Fibroblast of lung (primary cell): ENCODE data around the gene BRAF. TPM values are rescaled to one million over a fixed set of nuclear protein-coding genes. Genes with fewer than 3 reads are reported as not detected.
"Not testable (repeated sequence)": the region's sequence is repeated elsewhere in the genome, so short reads cannot be mapped to it uniquely, and the experiment has no call there.

Experiments used
- DNase-seq, 2 donors: peaks; one replicate each; pipeline versions ENCODE4 v3.0.0 to v3.0.0-alpha.2; 2010; ENCODE audit warnings: low read depth in 2 of 2
- H2AFZ ChIP-seq: 2 replicates; pipeline ENCODE4 v1.5.1; 2012; ENCODE audit warnings: low read length, control low read depth, inconsistent platforms
- H3K27ac ChIP-seq: 2 replicates; pipeline ENCODE4 v1.5.1; 2011; ENCODE audit warnings: low read length, control low read depth; ENCODE audit not compliant: insufficient read depth
- H3K27me3 ChIP-seq: 2 replicates; pipeline ENCODE4 v1.5.1; 2011; ENCODE audit warnings: mild to moderate bottlenecking, low read length; ENCODE audit not compliant: control insufficient read depth, insufficient read depth
- H3K36me3 ChIP-seq: 2 replicates; pipeline ENCODE4 v1.5.1; 2011; ENCODE audit warnings: low read length; ENCODE audit not compliant: control insufficient read depth, insufficient read depth
- H3K4me1 ChIP-seq: 2 replicates; pipeline ENCODE4 v1.5.1; 2011; ENCODE audit warnings: low read length; ENCODE audit not compliant: control insufficient read depth, insufficient read depth; ENCODE audit errors: extremely low read depth
- H3K4me2 ChIP-seq: 2 replicates; pipeline ENCODE4 v1.5.1; 2011; ENCODE audit warnings: low read length, control low read depth; ENCODE audit not compliant: insufficient read depth; ENCODE audit errors: extremely low read depth
- H3K4me3 ChIP-seq, 4 experiments: fragments of 200-600 bp in 1 of 4; sonication (generic) in 1 of 4; replicated peaks in 1 of 4; 2 replicates each; pipeline ENCODE4 v1.5.1; 2011 to 2016; ENCODE audit warnings: low read length in 4 of 4, low read depth in 3 of 4, mild to moderate bottlenecking in 3 of 4, control low read depth in 2 of 4, inconsistent platforms in 1 of 4, mixed read lengths in 1 of 4; ENCODE audit not compliant: insufficient read depth in 1 of 4; ENCODE audit errors: control extremely low read depth in 1 of 4
- H3K79me2 ChIP-seq: 2 replicates; pipeline ENCODE4 v1.5.1; 2012; ENCODE audit warnings: mild to moderate bottlenecking, low read length, inconsistent platforms; ENCODE audit not compliant: control insufficient read depth, insufficient read depth
- H3K9ac ChIP-seq: 2 replicates; pipeline ENCODE4 v1.5.1; 2011; ENCODE audit warnings: mild to moderate bottlenecking, low read length, control low read depth; ENCODE audit not compliant: insufficient read depth
- H3K9me3 ChIP-seq: 2 replicates; pipeline ENCODE4 v1.5.1; 2012; ENCODE audit warnings: low read depth, low read length; ENCODE audit not compliant: control insufficient read depth, insufficient read depth
- H4K20me1 ChIP-seq: 2 replicates; pipeline ENCODE4 v1.5.1; 2011; ENCODE audit warnings: low read length; ENCODE audit not compliant: control insufficient read depth, insufficient read depth; ENCODE audit errors: extremely low read depth
- EZH2 ChIP-seq: IDR thresholded peaks from 2 replicates; pipeline ENCODE4 v1.5.1; 2012; ENCODE audit warnings: low read length, control low read depth, mild to moderate bottlenecking; ENCODE audit errors: missing control alignments
- polyA plus RNA-seq, 2 donors: library from polyadenylated mRNA; depleted of rRNA in 1 of 2; stranded (reverse) in 1 of 2; unstranded in 1 of 2; fragments of >200 nt; gene quantifications; 2 replicates each; pipeline ENCODE4 v1.2.1, GENCODE V29; 2011 to 2012; ENCODE audit warnings: missing spikeins in 1 of 2
- total RNA-seq: library from RNA; depleted of rRNA; stranded (reverse); fragments of >200 nt; gene quantifications from 2 replicates; pipeline ENCODE4 v1.2.1, GENCODE V29; 2014
- TF ChIP-seq, protein P1 (sequence below), 2 donors: IDR thresholded peaks in 1 of 2; conservative IDR thresholded peaks in 1 of 2; 1 replicate in 1 of 2; 2 replicates in 1 of 2; pipeline ENCODE4 v1.5.1; 2011 to 2012; ENCODE audit warnings: low read length in 2 of 2, control low read depth in 1 of 2, inconsistent platforms in 1 of 2, low read depth in 1 of 2, mild to moderate bottlenecking in 1 of 2

The BRAF gene
- total and polyA plus RNA-seq, 2 donors (not counting 1 experiment from before 2014, with no cell fraction given), result 21.1 to 23.1 TPM

GRCh38 chr7:140746751-140747150, 178.0 kb downstream of the BRAF start:
- no peaks in the 10 kb centered on the region for H3K27me3 ChIP-seq
- no peak for TF ChIP-seq EZH2
- TF ChIP-seq, protein P1, sequence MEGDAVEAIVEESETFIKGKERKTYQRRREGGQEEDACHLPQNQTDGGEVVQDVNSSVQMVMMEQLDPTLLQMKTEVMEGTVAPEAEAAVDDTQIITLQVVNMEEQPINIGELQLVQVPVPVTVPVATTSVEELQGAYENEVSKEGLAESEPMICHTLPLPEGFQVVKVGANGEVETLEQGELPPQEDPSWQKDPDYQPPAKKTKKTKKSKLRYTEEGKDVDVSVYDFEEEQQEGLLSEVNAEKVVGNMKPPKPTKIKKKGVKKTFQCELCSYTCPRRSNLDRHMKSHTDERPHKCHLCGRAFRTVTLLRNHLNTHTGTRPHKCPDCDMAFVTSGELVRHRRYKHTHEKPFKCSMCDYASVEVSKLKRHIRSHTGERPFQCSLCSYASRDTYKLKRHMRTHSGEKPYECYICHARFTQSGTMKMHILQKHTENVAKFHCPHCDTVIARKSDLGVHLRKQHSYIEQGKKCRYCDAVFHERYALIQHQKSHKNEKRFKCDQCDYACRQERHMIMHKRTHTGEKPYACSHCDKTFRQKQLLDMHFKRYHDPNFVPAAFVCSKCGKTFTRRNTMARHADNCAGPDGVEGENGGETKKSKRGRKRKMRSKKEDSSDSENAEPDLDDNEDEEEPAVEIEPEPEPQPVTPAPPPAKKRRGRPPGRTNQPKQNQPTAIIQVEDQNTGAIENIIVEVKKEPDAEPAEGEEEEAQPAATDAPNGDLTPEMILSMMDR (conservative IDR thresholded peaks at IDR 0.05 in 1 of 2, IDR thresholded peaks at IDR 0.05 in 1 of 2; ENCODE audit: low read depth in 1 of 2, low read length in 2 of 2), result no peak
- H3K27ac ChIP-seq, result no peak overlapping the region
- H3K4me3 ChIP-seq, result no peak overlapping the region
- no peaks in the 10 kb centered on the region for H3K79me2 ChIP-seq
- H3K4me2 ChIP-seq, result no peak overlapping the region
- no peak for DNase-seq
- H2AFZ ChIP-seq, result no peak overlapping the region
- no peaks in the 10 kb centered on the region for H3K9me3 ChIP-seq
- H3K36me3 ChIP-seq, result no peaks in the 10 kb centered on the region
- no peaks in the 10 kb centered on the region for H4K20me1 ChIP-seq
- no peak overlapping the region for H3K9ac ChIP-seq
- no peaks in the 10 kb centered on the region for H3K4me1 ChIP-seq

DNA sequence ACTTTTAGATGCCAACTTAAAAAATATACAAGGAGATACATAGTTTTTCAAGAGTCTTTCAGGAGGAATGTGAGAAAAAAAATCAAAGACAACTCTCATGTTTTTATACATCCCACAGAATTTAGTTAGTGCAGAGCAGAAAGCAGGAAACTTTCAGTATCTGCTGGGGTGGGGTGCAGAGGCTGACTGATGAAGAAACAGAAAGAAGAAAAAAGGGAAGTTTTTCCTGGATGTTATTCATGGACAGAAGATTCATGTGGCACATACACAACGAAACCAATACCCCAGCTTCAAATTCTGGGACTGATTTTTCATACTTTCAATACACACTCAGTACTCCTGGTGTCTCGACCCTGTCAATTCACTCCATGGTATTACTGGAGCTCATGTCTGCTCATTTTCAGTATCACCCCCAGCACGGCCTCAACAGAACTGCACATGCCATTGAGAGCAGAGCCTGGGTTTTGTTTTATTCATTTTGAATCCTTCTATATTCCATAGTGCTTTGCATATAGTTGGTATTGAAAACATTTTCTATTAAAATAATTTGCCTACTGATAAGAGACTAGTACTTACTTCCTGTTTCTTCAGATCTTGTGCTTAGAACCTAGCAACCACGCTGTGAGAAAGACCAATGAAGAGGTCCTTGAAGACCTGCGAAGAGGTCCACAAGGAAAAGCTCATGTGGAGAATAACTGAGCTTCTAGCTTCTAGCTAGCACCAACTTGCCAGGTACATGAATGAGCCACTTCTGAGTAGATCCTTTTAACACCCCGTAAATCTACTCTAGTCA, 179.3 kb downstream of the BRAF start:
- H3K27me3 ChIP-seq, result no peaks in the 10 kb centered on the region
- H3K79me2 ChIP-seq, result no peaks in the 10 kb centered on the region
- no peak overlapping the region for H3K9ac ChIP-seq
- no peaks in the 10 kb centered on the region for H3K36me3 ChIP-seq
- no peak overlapping the region for H3K27ac ChIP-seq
- DNase-seq, result no peak
- no peaks in the 10 kb centered on the region for H3K9me3 ChIP-seq
- H2AFZ ChIP-seq, result no peak overlapping the region
- no peak overlapping the region for H3K4me2 ChIP-seq
- no peak for TF ChIP-seq EZH2
- TF ChIP-seq, protein P1 (conservative IDR thresholded peaks at IDR 0.05 in 1 of 2, IDR thresholded peaks at IDR 0.05 in 1 of 2; ENCODE audit: low read depth in 1 of 2, low read length in 2 of 2), result no peak
- no peaks in the 10 kb centered on the region for H4K20me1 ChIP-seq
- H3K4me3 ChIP-seq, result no peak overlapping the region
- H3K4me1 ChIP-seq, result no peaks in the 10 kb centered on the region

DNA sequence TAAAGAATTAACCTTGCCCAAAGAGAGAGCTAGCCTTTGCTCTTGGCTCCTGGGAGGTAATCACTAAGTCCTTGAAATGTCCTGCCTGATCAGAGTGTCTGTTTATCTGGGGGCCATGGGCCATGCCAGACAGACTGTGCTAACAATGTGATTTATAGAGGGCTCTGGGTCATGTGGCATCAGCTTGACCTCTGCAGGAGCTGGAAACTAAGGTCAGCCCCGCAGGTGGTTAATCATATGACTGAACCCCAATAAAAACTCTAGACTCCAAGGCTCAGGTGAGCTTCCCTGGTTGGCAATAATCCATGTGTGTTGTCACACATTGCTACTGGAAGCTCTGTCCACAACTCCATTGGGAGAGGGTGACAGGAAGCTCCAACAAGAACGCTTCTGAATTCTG, 180.7 kb downstream of the BRAF start:
- Histone ChIP-seq H2AFZ (no peak overlapping the region), H3K36me3 (no peaks in the 10 kb centered on the region), H3K27ac (no peak overlapping the region), H4K20me1 (no peaks in the 10 kb centered on the region), H3K4me1 (no peaks in the 10 kb centered on the region), H3K79me2 (no peaks in the 10 kb centered on the region), H3K27me3 (no peaks in the 10 kb centered on the region), H3K9ac (no peak overlapping the region), H3K4me3 (no peak overlapping the region), H3K4me2 (no peak overlapping the region), H3K9me3 (no peaks in the 10 kb centered on the region)
- DNase-seq, result no peak
- TF ChIP-seq, protein P1 (conservative IDR thresholded peaks at IDR 0.05 in 1 of 2, IDR thresholded peaks at IDR 0.05 in 1 of 2; ENCODE audit: low read depth in 1 of 2, low read length in 2 of 2), result no peak
- TF ChIP-seq EZH2, result no peak

GRCh38 chr7:140743255-140743654, 181.5 kb downstream of the BRAF start:
- H3K27ac ChIP-seq, H2AFZ ChIP-seq, DNase-seq: not testable (repeated sequence)

More at GRCh38 chr7:140743255-140743654, 181.5 kb downstream of the BRAF start:
- not testable (repeated sequence) for H3K4me1 ChIP-seq, H3K4me2 ChIP-seq, H3K9me3 ChIP-seq, H4K20me1 ChIP-seq, H3K4me3 ChIP-seq, H3K79me2 ChIP-seq, H3K36me3 ChIP-seq, H3K9ac ChIP-seq, H3K27me3 ChIP-seq
